ENCODE data around the gene TMEM171.

The TMEM171 gene

DNA sequence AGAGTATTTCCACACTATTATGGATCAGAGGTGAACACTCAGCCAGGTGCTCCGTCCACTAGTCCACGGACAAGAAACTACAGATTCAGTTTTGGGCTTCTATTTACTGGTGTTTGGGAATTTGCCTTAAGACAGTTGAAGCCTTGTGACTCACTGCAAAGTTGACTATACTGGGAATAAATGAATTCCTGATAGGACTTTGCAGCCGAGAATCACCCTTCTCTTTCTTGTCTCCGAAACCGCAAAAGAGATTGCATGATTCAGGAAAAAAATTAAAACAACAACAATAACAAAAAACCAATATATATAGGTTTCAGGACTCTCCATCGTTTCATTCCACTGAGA, 716 bp downstream of the TMEM171 start:
- no peak for DNase-seq

DNA sequence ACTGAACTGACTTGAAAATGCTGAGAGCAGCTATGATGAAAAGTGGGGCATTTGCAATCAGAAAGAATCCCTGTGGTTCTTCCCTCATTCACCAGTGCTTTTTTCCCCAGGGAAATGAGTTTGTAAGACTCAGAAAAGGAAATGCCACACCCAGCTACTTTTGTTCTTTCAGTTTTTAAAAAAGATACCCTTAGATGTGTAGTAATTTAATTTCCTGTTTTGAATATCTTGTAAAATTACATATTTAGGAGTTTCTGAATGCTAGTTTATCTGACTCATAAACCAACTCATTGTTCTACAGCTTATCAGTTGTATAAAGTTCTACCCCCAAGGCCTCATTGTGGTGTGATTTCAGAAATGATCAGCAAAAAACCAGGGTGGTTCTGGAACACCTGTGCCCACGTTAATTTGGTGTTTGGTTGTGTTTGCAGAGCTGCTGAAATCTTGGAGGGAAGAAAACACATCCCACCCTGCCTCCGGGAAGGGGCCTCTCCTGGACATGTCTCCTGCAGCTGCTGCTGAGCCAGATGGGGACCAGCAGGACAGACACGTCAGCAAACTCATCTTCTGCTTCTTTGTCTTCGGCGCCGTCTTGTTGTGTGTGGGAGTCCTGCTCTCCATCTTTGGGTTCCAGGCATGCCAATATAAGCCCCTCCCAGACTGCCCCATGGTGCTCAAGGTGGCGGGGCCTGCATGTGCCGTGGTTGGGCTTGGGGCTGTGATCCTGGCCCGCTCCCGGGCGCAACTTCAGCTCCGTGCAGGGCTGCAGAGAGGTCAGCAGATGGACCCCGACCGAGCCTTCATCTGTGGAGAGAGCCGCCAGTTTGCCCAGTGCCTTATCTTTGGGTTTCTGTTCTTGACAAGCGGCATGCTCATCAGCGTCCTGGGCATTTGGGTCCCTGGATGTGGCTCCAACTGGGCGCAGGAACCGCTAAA, 2.8 kb downstream of the TMEM171 start:
- DNase-seq, result no peak

DNA sequence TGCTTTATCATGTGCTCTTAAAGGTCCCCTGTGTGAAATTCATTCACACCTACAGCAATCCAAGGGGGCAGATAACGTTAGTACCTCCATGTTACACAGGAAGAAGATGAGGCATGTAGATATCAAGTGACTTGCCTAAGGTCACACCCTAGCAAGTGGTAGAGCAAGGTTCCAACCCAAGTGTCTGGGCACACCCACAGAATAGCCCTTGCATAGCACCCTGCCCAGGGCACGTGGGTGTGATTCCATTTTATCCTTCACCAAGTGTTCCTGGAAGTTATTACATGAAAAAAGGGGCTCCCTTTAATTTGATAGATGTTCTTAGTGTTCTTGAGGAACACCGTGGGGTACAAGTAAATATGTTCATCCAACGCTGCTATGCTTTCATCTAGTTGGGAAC, 4.9 kb downstream of the TMEM171 start:
- DNase-seq, result no peak

DNA sequence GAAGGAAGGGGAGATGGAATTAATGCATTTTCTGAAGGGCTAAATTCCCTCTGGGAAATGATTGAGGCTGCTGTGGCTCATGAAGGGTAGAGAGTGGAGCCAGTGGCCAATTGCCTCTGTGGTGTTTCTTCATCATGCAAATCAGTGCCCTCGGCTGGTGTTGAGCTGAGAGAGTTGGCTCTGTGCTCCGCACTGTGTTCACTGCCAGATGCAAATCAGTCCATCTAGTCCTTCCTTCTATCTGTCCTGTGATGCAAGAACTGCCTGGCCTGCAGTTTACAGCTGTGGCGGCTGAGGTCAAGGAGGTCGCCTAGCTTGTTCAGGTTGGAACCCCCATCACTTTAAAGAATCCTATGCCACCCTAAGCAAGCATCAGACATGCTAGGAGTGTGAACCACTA, 6.0 kb downstream of the TMEM171 start:
- no peak for DNase-seq

DNA sequence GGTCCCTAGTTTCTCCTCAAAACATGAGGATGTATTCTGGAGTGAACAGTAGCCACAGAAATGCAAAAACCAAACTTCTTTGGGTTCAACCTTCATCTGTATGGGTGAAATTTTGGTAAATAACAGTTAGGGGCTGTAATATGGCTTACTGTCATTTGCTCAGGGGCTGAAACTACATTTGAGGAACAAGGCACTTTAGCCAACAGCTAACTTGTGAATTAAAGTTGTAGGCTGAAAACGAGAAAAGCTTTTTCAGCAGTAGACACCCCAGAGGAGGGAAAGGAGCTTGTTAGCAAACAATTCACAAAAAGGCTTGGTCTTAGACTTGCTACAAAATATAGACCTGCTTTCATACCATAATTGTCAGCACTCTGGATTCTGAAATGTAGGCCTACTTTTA, 6.6 kb downstream of the TMEM171 start:
- no peak for DNase-seq

DNA sequence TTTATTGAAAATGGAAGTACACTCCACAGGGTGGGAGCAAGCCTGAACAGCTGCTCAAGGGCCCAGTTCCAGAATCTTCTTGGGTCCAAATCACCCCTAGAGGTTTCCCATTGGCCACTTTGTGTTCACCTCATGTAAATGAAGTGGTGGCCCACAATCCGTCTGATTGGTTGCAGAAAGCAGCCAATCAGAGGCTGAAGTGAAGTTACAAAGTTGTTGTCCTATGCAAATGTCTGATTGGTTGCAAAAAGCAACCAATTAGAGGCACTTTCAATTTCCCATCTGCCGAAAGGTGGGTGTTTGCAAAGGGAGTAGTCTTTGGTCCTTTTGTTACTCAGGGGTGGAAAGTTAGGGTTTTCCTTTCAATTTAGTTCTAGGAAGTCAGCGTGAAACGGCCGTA, 8.8 kb downstream of the TMEM171 start:
- DNase-seq, result no peak

DNA sequence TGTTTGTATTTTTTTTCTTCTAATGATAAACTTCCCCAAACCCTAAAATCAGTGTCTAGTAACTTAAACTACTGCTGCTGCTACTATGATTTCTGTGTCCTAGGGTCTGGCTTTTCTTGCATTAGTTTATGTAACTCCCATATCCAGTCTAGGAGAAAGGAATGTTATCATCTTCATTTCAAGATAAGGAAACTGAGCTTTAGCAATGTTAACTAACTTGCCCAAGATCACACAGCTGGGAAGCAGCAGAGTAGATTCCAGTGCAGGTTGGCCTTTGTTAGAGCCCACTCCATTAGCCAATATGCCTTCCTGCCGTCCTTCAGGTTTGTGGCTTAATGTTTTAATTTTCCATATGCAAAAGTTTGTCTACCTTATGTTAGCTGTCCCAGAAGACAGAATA, 10.4 kb downstream of the TMEM171 start:
- no peak for DNase-seq

DNA sequence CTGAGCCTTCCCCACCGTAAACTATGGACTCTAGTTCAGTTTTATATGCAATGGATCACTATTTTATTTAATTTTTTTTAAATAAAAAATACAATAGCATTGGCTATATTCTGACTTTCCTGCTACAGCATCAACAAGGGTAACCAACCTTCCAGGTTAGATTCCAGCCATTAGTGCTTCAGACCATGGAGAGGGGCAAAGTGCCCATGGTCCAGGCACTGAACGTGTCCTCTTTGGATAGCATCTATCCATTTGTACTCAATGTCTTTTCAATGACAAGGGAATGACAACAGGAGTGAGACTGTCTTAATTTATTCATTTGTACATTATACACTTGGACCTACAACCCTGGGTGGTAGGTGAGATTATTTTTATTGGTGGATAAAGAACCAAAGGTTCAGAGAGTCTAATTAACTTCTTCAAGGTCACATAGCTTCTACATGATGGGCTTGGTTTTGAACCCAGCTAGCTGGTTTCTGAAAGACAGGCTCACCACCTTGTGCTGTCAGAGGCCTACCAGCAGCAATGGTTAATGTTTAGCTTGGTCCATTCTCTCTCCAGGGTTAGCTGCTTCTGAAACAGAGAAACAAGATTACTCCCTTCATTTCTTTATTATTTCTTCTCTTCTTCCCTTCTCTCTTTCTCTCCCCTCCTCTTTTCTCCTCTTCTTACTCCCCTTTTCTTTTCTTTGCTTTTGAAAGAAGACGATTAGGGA, 11.5 kb downstream of the TMEM171 start:
- no peak for DNase-seq

DNA sequence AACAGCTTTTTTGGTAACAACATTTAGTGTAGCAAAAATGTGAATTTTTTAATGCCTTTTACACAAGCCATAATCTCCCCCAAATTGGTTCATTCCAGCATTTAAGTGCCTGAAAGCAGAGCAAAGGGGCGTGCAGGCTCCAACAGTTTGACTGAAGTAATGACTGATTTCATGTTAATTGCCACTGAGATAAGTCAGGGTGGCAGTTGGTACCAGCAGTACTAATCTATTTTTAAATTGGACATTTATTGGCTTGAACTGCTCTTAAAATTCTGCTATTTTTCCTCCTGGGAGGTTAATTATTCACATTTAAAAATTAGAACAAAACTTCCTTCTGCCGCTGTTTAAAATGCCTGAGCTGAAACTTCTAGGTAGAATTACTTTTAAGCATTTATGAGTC, 12.4 kb downstream of the TMEM171 start:
- no peak for DNase-seq

DNA sequence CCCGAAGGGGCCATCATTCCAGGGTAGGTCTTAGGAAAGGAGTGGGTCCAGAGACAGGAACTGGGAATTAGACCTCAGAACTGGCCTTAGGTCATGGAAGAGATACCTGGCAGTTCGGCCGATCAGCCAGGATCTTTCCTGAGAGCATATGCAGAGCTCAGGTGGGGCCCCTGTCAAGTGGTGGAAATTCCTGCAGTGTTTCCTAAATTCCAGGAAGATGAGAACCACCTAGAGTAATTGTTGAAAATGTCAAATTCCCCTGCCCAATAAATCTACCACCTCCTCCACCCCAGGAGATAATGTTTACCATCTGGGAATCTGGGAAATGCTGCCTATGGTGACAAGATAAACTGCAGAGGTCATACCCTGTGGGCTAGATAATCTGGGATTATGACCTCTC, 14.6 kb downstream of the TMEM171 start:
- no peak for DNase-seq

DNA sequence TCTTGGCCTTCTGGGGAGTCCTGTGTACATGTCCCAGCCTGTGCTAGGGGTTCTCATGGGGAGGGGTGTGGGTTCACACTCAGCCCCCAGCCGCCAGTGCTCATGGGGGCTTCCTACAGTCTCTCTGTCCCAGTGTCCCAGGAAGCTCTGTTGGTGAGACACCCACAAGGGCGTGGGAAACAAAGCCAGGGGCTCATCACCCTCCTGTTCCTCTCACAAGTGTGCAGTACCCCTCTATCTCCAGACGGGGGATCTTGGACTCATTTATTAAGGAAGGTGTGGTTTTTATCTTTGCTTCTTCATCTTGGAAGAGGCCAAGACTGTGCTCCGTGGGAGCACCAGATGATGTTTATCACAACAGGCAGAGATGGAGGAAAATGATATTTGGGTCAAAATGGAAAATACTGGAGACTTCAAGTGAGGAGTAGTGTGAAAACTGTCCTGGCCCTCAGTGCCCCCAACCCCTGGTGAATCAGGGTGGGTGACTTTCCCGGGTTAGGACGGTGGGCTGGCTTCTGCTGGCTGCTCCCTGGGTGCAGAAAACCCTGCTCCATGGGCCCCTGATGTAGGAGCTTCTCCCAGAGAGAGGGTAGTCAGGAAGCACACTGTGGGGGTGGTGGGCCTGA, 15.2 kb downstream of the TMEM171 start:
- no peak for DNase-seq

DNA sequence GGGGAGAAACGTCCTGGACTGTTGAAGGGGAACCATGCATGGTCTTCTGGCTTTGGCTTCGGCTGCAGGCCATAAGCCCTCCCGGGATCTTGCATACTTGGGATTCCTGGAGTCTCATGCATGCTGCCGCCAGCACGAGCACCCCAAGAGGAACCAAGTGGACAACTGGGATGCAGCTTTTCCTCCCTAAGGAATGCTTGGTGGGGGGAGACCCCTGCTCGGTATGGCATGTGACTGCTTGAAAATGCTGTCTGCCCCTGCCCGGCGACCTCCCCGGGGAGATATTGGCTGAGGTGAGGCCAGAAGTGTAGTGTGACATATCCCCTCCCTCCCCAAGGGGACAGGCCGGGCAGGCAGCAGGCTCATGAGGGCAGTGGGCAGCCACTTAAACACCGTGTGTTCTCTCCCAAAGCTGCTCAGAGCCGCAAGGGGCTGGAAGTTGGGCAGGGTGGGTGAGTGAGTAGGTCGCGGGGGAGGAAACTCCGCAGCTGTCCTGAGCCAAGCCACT, 15.7 kb downstream of the TMEM171 start:
- DNase-seq, result no peak

DNA sequence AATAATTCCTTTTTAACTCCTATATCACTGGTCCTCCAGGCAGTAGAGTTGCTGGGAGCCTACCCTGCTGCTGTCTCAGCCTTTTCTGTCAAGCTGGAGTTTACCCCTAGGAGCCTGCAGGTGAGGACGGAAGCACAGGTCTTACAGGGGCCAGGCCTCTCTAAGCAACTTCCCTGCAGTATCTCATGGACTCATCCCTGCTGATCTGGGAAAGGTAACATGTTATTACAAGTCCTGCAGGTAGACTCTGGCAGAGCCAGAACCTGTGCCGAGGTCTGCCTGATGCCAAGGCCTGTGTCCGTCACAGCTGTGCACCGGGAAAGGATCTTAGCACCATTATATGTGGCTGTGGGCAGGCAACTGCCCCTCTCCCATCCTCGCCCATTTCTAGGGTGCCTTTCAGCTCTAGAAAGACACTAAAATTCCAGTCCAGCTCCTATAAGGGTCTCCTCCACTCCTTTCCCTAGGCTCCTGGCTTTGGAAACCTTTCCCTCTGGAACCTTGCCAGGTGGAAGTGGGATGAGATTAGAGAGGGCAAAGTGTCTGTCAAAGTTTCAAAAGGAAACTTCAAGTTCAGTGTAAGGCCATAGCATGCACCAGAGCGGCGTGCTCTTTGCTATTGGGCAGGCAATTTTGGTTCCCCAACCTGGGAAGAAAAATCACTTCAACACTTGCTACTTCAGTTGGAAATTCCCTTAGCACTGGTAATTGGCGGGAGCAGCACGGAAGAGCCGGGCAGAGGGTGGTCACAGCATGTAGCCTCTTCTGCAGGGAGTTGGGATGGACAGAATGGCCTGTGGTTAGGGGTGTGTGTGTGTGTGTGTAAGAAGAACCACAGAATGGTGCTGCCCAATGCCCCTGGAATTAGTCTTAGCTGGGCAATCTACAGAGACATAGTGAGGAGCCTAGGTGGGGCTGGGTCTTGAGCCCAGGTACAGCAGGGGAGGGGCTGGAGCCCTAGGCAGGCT, 17.5 kb downstream of the TMEM171 start:
- no peak for DNase-seq

DNA sequence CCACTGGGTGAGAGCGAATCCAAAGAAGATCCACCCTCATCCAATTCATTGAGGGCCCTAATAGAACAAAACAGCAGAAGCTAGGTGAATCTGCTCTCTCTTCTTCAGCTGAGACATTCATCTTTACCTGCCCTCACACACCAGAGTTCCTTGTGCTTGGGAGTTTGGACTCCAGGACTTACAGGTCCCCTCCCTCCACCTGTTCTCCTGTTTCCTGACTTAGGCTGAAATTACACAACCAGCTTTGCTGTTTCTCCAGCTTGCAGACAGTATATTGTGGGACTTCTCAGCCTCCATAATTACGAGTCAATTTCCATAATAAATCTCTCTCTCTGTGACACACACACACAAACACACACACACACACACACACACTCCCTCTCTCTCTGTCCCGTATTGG, 19.1 kb downstream of the TMEM171 start:
- no peak for DNase-seq

DNA sequence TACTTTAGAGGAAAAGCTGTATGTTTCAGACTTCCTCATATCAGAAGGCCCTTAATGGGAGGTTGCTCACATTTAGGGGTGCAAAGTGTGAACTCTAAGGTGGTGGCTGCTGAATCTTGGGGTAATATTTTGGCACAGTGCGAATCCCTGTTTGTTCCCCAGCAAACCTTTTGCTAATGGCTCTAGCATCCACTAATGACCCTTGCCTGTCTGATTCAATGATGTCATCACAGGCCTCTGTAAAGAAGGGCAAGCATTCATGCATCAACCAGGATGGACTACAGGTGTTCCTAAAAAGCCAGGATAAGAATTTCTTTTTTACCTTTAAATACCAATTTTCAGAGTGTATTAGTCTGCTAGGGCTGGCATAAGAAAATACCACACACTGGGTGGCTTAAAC, 20.4 kb downstream of the TMEM171 start:
- DNase-seq, result no peak

DNA sequence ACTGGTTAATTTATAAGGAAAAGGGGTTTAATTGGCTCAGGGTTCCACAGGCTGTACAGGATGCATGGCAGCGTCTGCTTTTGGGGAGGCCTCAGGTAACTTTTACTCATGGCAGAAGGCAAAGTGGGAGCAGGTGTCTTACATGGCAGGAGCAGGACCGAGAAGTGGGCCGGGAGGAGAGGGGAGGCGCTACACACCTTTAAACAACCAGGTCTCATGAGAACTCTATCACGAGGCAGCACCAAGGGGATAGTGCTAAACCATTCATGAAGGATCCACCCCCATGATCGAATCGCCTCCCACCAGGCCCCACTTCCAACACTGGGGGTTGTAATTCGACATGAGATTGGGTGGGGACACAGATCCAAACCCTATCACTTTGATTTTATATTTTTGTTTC, 21.7 kb downstream of the TMEM171 start:
- DNase-seq, result no peak

DNA sequence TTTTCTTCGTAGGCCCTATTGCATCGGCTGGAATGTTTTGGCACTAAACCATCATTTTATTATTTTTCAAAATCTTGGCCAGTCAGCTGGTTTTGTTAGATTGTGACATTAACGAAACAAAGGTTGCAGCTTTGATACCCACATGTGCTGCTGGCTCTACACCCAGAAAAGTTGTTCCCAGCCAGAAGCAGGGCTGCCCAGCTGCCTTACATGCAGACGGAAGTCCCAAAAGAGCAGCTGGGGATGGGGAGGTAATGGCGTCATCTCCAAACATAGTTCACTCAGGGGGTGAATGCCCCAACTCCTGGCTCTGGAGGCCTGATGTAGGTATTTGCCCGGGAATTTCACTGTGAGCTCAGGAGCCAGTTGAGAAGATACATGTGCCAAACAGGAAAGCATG, 23.3 kb downstream of the TMEM171 start:
- DNase-seq, result no peak

DNA sequence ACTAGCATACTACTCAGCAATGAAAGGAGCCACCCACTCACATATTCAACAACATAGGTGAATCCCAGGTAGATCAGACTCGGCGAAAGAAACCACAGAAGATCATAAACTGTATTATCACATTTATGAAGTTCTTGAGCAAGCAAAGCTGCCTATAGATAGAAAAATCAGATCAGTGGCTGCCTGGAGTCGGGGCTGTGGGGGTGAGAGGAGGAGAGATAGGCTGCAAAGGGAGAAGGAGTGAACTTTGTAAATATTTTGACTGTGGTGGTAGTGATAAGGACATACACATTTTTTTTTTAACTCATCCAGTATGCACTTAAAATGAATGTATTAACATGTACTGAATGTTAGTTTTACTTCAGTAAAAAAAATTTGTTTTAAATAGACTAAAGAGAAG, 29.2 kb downstream of the TMEM171 start:
- DNase-seq, result no peak

DNA sequence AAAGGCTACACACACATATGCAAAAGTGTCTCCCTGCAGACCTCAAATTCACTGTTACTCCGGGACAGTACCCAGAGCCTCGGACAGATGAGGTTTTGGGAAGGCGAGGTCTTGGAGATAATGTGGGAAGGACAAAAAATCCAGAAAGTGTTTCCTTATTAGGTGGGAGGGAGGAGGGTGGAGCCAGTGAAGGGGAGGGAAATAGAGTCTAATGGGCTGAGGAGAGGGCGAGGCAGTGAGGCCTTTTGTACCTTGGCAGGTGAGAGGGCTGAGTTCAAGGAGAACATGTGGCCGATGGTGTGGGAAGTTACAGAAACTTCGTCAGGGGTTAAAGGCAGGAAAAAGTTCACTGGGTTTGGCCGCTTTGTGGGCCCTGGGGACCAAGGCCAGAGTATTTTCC, 30.5 kb downstream of the TMEM171 start:
- no peak for DNase-seq

DNA sequence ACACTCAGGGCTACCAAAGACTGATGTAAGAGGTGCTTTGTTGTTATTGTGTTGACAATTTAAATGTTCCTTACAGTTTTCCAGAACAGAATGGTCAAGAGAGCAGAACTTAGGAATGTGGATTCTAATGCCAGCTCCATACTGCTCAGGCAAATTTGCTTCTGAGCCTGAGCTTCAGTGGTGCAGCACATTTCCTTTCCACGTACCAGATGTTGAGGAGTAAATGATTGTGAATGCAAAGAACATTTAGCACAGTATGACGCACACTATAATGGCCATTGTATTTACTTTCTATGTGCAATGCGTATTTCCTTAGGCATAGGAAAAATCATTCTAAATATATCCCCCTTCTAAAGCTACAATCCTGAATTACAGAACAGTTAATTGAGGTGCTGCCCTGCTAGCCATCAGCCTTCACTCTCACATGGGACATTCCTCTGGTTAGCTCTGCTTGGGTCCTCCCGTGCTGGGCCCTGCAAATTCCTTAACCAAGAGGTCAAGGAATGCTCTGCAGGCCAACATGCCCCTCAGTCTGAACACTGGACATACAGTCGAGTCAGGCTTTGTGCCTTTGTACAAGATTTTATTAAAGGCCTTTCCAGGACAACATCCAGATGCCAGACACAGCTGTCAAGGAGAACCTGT, 31.5 kb downstream of the TMEM171 start:
- no peak for DNase-seq

DNA sequence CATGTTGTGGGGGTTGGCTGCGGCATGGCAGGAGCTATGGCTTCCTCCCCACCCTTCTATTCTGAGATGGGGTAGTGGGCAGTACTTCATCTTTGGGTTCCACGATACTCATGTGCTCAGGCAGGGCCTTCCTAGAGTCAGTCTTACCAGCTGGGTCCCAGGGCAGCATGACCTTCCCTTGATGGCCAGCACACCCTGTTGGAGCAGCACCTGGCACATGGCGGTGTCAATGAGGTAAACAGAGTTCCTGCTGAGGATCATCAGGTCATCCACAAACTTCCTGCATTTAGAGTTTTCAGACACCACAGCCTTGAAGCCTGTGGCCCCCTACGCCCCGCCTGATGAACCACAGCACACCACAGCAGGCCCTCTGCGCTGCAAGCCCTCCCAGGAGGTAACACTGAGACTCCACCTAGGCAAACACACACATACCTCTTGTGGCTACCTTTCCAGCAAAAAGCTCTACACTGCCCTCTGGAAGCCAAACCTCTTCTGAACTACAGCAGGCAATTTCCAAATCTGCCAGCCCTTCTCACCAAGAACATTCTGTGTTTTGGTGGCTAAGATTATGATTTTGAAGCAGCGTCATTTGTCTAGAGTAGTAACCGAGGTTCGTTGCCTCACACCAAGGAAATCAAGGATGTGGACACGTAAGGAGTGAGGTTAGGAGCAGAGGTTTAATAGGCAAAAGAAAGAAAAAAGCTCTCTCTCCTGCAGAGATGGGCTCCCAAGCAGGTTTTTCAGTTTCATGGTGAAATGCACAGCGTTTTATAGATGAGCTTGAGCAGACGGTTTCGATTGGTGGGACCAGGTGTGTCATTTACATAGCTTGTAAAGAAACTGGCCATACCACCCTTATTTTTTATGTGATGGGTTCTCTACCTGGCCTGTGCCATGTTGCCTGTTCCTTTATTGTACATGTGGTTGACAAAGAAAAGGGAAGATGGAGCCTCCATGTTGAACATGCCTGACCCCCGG, 32.3 kb downstream of the TMEM171 start:
- no peak for DNase-seq

Data from CD4-positive, alpha-beta T cell treated with Interferon gamma for 1 hour (primary cell).